Small intestine (tissue), 7 donors: ENCODE measurements around the gene LRRN3. TPM values are rescaled to one million over a fixed set of nuclear protein-coding genes. Genes with fewer than 3 reads are reported as not detected.

Experiments used
- DNase-seq, 2 donors: peaks; one replicate each; pipeline versions ENCODE4 v3.0.0 to v3.0.0-alpha.2; 2013
- FAIRE-seq: peaks from 2 replicates; lab custom pipeline; 2012; peaks lifted over from hg19 to GRCh38; lab: Jason Lieb, UNC
- H3K27ac ChIP-seq, 3 donors: one replicate each; pipeline ENCODE4 v1.5.1; 2013; ENCODE audit warnings: low read length in 2 of 3, mild to moderate bottlenecking in 2 of 3, control low read depth in 1 of 3, inconsistent platforms in 1 of 3, low read depth in 1 of 3, moderate library complexity in 1 of 3
- H3K27me3 ChIP-seq, 3 donors: one replicate each; pipeline ENCODE4 v1.6.1; 2013; ENCODE audit warnings: low read length in 3 of 3, inconsistent platforms in 1 of 3; ENCODE audit not compliant: control insufficient read depth in 3 of 3, insufficient read depth in 3 of 3
- H3K36me3 ChIP-seq, 3 donors: one replicate each; pipeline ENCODE4 v1.6.1; 2013; ENCODE audit warnings: low read length in 3 of 3, inconsistent platforms in 1 of 3, low read depth in 1 of 3, mild to moderate bottlenecking in 1 of 3, moderate library complexity in 1 of 3; ENCODE audit not compliant: control insufficient read depth in 3 of 3, insufficient read depth in 2 of 3
- H3K4me1 ChIP-seq, 3 donors: one replicate each; pipeline ENCODE4 v1.6.1; 2013; ENCODE audit warnings: low read length in 2 of 3, inconsistent platforms in 1 of 3, low read depth in 1 of 3, mild to moderate bottlenecking in 1 of 3, moderate library complexity in 1 of 3; ENCODE audit not compliant: control insufficient read depth in 3 of 3, insufficient read depth in 2 of 3
- H3K4me3 ChIP-seq, 3 donors: one replicate each; pipeline ENCODE4 v1.5.1; 2013; ENCODE audit warnings: low read length in 3 of 3, control low read depth in 1 of 3, inconsistent platforms in 1 of 3, low read depth in 1 of 3, mild to moderate bottlenecking in 1 of 3, moderate library complexity in 1 of 3
- H3K9me3 ChIP-seq, 2 donors: one replicate each; pipeline ENCODE4 v1.6.1; 2013; ENCODE audit warnings: low read depth in 1 of 2, low read length in 1 of 2; ENCODE audit not compliant: control insufficient read depth in 2 of 2, insufficient read depth in 1 of 2
- WGBS, 3 donors: extraction: QIAGEN DNeasy Blood & Tissue Kit; methylation state at CpG; one replicate each; pipeline ENCODE4 v1.1.7; 2013; 5-methylcytosine and 5-hydroxymethylcytosine counted together
- polyA plus RNA-seq, 4 donors: library from polyadenylated mRNA; stranded (reverse) in 3 of 4; unstranded in 1 of 4; fragments of 200-250 nt in 3 of 4; fragments of 120-200 nt in 1 of 4; gene quantifications; one replicate each; pipeline versions ENCODE4 v1.2.1 to v1.2.3, GENCODE V29; 2013
- donor health status: healthy with polysubstance abuse.
- donor health status: control.
- donor health status: control.
- donor health status: Bipolar disorder and iron deficiency.
- donor health status: healthy.

Gene LRRN3
- polyA plus RNA-seq, 4 donors: 0.27 to 2.0 (median 0.72) TPM; not detected in 1

GRCh38 chr7:111115966-111116365, 25.0 kb downstream of the LRRN3 start:
- no peak for FAIRE-seq
- no peak for DNase-seq
- Histone ChIP-seq H3K36me3 (no peaks in the 10 kb centered on the region), H3K4me1 (no peaks in the 10 kb centered on the region), H3K27me3 (no peaks in the 10 kb centered on the region), H3K27ac (no peak overlapping the region), H3K9me3 (no peaks in the 10 kb centered on the region), H3K4me3 (no peak overlapping the region)
- 95 to 98% (median 96%) methylated on average over 2 of the region's 2 CpGs for WGBS, 3 donors

GRCh38 chr7:111126987-111127386, 36.1 kb downstream of the LRRN3 start:
- WGBS, 3 donors: 24 to 40% (median 32%) methylated on average over 3 of the region's 3 CpGs
- Histone ChIP-seq H3K27me3 (no peaks in the 10 kb centered on the region), H3K27ac (no peak overlapping the region), H3K4me1 (no peaks in the 10 kb centered on the region), H3K36me3 (no peaks in the 10 kb centered on the region), H3K4me3 (no peak overlapping the region), H3K9me3 (no peaks in the 10 kb centered on the region)
- DNase-seq: no peak
- FAIRE-seq: no peak

- Histone ChIP-seq H3K36me3 (no peaks in the 10 kb centered on the region), H3K9me3 (no peaks in the 10 kb centered on the region), H3K4me1 (no peaks in the 10 kb centered on the region), H3K27me3 (no peaks in the 10 kb centered on the region), H3K4me3 (no peak overlapping the region), H3K27ac (no peak overlapping the region)
- 91 to 96% (median 93%) methylated on average over 4 of the region's 4 CpGs for WGBS, 3 donors
- DNase-seq (no peak), FAIRE-seq (no peak)
Measured at GRCh38 chr7:111129435-111129834, 38.5 kb downstream of the LRRN3 start.

- FAIRE-seq (no peak), DNase-seq (peak in 1 of 2 donors; percentile 1)
- Histone ChIP-seq H3K4me3 (no peak overlapping the region), H3K9me3 (no peaks in the 10 kb centered on the region), H3K27me3 (no peaks in the 10 kb centered on the region), H3K4me1 (peaks cover 0 to under 1% (median 0%) of the 10 kb centered on the region in 3 donors), H3K36me3 (no peaks in the 10 kb centered on the region), H3K27ac (no peak overlapping the region)
- 68 to 85% (median 73%) methylated on average over 1 of the region's 1 CpG for WGBS, 3 donors
Measured at GRCh38 chr7:111132833-111133232, 41.9 kb downstream of the LRRN3 start.

GRCh38 chr7:111137296-111138192, 46.6 kb downstream of the LRRN3 start:
- no peaks in the 10 kb centered on the region for H3K27me3 ChIP-seq
- H3K4me1 ChIP-seq: peaks cover 0 to 5% (median 0%) of the 10 kb centered on the region in 3 donors
- no peaks in the 10 kb centered on the region for H3K9me3 ChIP-seq
- no peaks in the 10 kb centered on the region for H3K36me3 ChIP-seq
- no peak overlapping the region for H3K4me3 ChIP-seq
- no peak for DNase-seq
- no peak for FAIRE-seq
- 66 to 91% (median 73%) methylated on average over 4 of the region's 4 CpGs for WGBS, 3 donors
- H3K27ac ChIP-seq: no peak overlapping the region

DNA sequence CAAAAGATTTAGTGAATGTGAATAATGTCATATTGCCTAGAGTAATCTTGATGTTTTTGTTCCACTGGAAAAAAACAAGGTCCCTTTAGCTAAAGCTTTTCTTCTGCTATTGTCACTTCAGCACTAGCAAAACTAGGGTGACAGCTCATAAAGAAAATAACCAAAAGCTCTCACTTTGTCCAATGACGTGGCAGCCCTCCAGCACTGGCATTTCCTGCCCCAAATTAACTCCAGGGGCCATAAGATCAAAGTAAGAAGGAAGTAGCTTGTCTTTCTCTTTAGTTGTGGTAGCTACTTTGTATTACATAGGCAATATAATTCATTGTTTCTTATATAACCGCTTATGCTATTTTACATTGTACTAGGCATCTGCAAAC, 47.3 kb downstream of the LRRN3 start:
- H3K9me3 ChIP-seq: no peaks in the 10 kb centered on the region
- WGBS, 3 donors: 31 to 35% (median 32%) methylated on average over 2 of the region's 2 CpGs
- peaks cover 0 to 5% (median 0%) of the 10 kb centered on the region in 3 donors for H3K4me1 ChIP-seq
- no peaks in the 10 kb centered on the region for H3K27me3 ChIP-seq
- no peaks in the 10 kb centered on the region for H3K36me3 ChIP-seq
- peak overlapping the region in 1 of 3 donors; percentile 31 for H3K27ac ChIP-seq
- peak; percentile 5 to 14 for DNase-seq
- H3K4me3 ChIP-seq: no peak overlapping the region
- no peak for FAIRE-seq

DNA sequence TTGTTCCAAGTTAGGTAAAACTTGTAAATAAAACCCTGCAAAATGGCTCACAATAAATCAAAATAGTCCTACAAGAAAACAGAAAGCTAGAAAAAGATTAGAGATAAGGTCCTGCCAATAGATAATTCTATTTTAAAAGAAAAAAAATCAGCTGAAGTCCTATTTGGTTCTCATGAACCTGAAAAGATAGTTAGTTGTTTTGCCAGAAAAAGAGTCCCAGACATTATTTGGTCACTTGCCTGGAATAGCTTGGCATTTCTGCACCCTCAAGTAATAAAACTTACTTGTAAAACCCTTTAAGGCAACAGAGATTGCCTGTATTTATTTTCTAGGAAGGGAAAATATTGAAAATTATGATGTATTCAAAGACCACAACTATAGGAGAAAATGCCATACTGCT, 47.7 kb downstream of the LRRN3 start:
- no peaks in the 10 kb centered on the region for H3K9me3 ChIP-seq
- H3K27me3 ChIP-seq: no peaks in the 10 kb centered on the region
- FAIRE-seq: no peak
- peaks cover 0 to 5% (median 0%) of the 10 kb centered on the region in 3 donors for H3K4me1 ChIP-seq
- H3K27ac ChIP-seq: no peak overlapping the region
- H3K36me3 ChIP-seq: no peaks in the 10 kb centered on the region
- H3K4me3 ChIP-seq: no peak overlapping the region
- no peak for DNase-seq

DNA sequence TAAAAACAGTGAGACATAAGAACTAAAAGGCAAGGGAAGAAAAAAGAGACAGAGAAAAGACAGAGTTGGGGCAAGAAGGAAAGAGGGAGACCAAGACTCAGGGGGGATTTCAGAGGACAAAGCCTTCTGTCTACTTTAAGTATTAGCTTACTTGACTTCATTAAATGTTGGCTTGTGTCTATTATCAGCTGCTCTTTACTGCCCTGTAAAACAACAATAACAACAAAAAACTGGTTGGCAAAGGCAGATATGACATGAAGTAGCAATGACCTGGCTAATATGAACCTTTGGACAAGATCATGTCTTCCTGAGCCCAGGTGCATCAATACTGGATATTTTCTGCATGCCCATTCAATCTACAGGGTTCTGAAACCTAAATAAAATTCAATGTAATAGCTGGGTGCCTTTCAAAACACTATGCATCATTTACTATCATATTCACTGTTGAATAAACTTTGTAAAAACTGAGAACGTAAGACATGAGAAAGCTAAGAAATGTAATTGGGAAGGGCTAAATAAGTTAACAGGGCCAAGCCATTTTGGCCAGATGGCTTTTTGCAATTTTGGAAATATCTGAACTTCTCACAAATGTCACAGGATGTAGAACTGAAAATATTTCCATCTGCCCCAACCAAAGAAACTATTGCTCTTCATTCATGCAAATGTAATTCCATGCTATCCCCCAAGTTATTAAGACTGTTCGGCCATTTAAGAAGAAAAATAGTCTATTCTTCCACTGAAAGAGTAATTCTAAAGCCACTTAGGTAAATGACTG, 49.4 kb downstream of the LRRN3 start:
- no peak for FAIRE-seq
- no peak for DNase-seq
- Histone ChIP-seq H3K36me3 (no peaks in the 10 kb centered on the region), H3K4me1 (peaks cover 0 to 5% (median 0%) of the 10 kb centered on the region in 3 donors), H3K27me3 (no peaks in the 10 kb centered on the region), H3K27ac (no peak overlapping the region), H3K4me3 (no peak overlapping the region), H3K9me3 (no peaks in the 10 kb centered on the region)
- WGBS, 3 donors: 86 to 93% (median 93%) methylated on average over 2 of the region's 2 CpGs
